Endothelial cell of umbilical vein (primary cell): Measurements from ENCODE around the gene KIF5C. TPM values are rescaled to one million over a fixed set of nuclear protein-coding genes. Genes with fewer than 3 reads are reported as not detected.

Experiments used
- BruUV-seq: library from RNA; stranded (reverse); fragments of 400-500 nt; replicated peaks from 2 replicates; lab custom pipeline; 2021; lab: Mats Ljungman, UMichigan
- CTCF ChIA-PET: fragments of 300-600, 350-600 bp; sonication (Branson Sonifier 250); formaldehyde crosslinking; loops from one replicate; lab custom pipeline; 2021; ENCODE audit warnings: antibody characterized with exemption, inconsistent platforms; lab: Charles Lee
- POLR2A ChIA-PET: fragments of 300-600, 350-600 bp; sonication (Branson Sonifier 250); formaldehyde crosslinking; loops from one replicate; lab custom pipeline; 2021; ENCODE audit warnings: antibody characterized with exemption, inconsistent platforms; lab: Charles Lee
- DNase-seq: peaks from one replicate; pipeline ENCODE4 v3.0.0-alpha.2; 2011; ENCODE audit warnings: low read depth, low spot score
- FAIRE-seq: peaks from 2 replicates; lab custom pipeline; 2011; peaks lifted over from hg19 to GRCh38; lab: Jason Lieb, UNC
- H2AFZ ChIP-seq: 2 replicates; pipeline ENCODE4 v1.6.0; 2012; ENCODE audit warnings: low read depth, low read length, control low read depth, inconsistent platforms
- H3K27ac ChIP-seq: 2 replicates; pipeline ENCODE4 v1.5.1; 2011; ENCODE audit warnings: low read depth, mild to moderate bottlenecking, control low read depth, low read length, moderate library complexity; ENCODE audit not compliant: insufficient read depth
- H3K27me3 ChIP-seq, 2 experiments: 2 replicates each; pipeline versions ENCODE4 v1.6.0 to v1.6.1; 2011; ENCODE audit warnings: low read length in 2 of 2, mixed read lengths in 1 of 2; ENCODE audit not compliant: control insufficient read depth in 2 of 2, insufficient read depth in 2 of 2
- H3K36me3 ChIP-seq, 2 experiments: 2 replicates in 1 of 2; 3 replicates in 1 of 2; pipeline ENCODE4 v1.5.1; 2011; ENCODE audit warnings: low read length in 2 of 2, mild to moderate bottlenecking in 1 of 2, moderate library complexity in 1 of 2; ENCODE audit not compliant: control insufficient read depth in 2 of 2, insufficient read depth in 2 of 2; ENCODE audit errors: extremely low read depth in 1 of 2
- H3K4me1 ChIP-seq: 3 replicates; pipeline ENCODE4 v1.5.1; 2011; ENCODE audit warnings: mild to moderate bottlenecking, low read length; ENCODE audit not compliant: control insufficient read depth, insufficient read depth; ENCODE audit errors: extremely low read depth
- H3K4me2 ChIP-seq: 2 replicates; pipeline ENCODE4 v1.6.1; 2011; ENCODE audit warnings: low read length, control low read depth, mixed read lengths; ENCODE audit not compliant: insufficient read depth
- H3K4me3 ChIP-seq, 3 experiments: fragments of 200-600 bp in 1 of 3; sonication (generic), shearing (Covaris generic) in 1 of 3; replicated peaks in 1 of 3; 2 replicates each; pipeline ENCODE4 v1.5.1; 2011 to 2016; ENCODE audit warnings: control low read depth in 3 of 3, low read length in 3 of 3, mild to moderate bottlenecking in 2 of 3, inconsistent platforms in 1 of 3, low read depth in 1 of 3, moderate library complexity in 1 of 3; ENCODE audit not compliant: insufficient read depth in 1 of 3
- H3K79me2 ChIP-seq: 2 replicates; pipeline ENCODE4 v1.6.0; 2012; ENCODE audit warnings: low read length, inconsistent platforms; ENCODE audit not compliant: control insufficient read depth, insufficient read depth
- H3K9ac ChIP-seq: replicated peaks from 2 replicates; pipeline ENCODE3; 2011; ENCODE audit warnings: low read length, control low read depth; ENCODE audit not compliant: insufficient read depth; ENCODE audit errors: extremely low read depth
- H3K9me1 ChIP-seq: replicated peaks from 3 replicates; pipeline ENCODE4 v1.6.0; 2011; ENCODE audit warnings: mild to moderate bottlenecking, low read length; ENCODE audit not compliant: control insufficient read depth, insufficient read depth; ENCODE audit errors: extremely low read depth
- H3K9me3 ChIP-seq: replicated peaks from 2 replicates; pipeline ENCODE4 v1.5.1; 2012; ENCODE audit warnings: low read length, inconsistent platforms; ENCODE audit not compliant: control insufficient read depth, insufficient read depth
- H4K20me1 ChIP-seq: replicated peaks from 2 replicates; pipeline ENCODE3; 2011; ENCODE audit warnings: mild to moderate bottlenecking, low read length; ENCODE audit not compliant: control insufficient read depth, insufficient read depth; ENCODE audit errors: extremely low read depth
- CTCF ChIP-seq, 2 donors: IDR thresholded peaks; 1 replicate in 1 of 2; 2 replicates in 1 of 2; pipeline ENCODE4 v1.5.1; 2011; ENCODE audit warnings: low read length in 2 of 2, mild to moderate bottlenecking in 2 of 2, moderate library complexity in 2 of 2, control low read depth in 1 of 2, inconsistent platforms in 1 of 2, low read depth in 1 of 2; ENCODE audit not compliant: insufficient read depth in 1 of 2; ENCODE audit errors: extremely low read depth in 1 of 2
- MAX ChIP-seq: IDR thresholded peaks from 2 replicates; pipeline ENCODE4 v1.6.1; 2011; ENCODE audit not compliant: insufficient read depth, insufficient read length
- POLR2A ChIP-seq: IDR thresholded peaks from 2 replicates; pipeline ENCODE4 v1.6.1; 2012; ENCODE audit warnings: low read depth, mild to moderate bottlenecking, control low read depth, low read length
- POLR2AphosphoS5 ChIP-seq: IDR thresholded peaks from 2 replicates; pipeline ENCODE4 v1.6.1; 2012; ENCODE audit warnings: low read depth, mild to moderate bottlenecking, control low read depth, low read length, moderate library complexity; ENCODE audit not compliant: insufficient read depth
- dilution Hi-C: fragments of 300-500 bp; cut with MboI; formaldehyde crosslinking; loops from one replicate; pipeline ENCODE4 v1.15.0; 2019; ENCODE audit warnings: low sequenced_read_pairs; ENCODE audit not compliant: extremely low pct_ligation_motif_present
- intact Hi-C: fragments of 100-400 bp; cut with micrococcal nuclease; formaldehyde crosslinking; loops from one replicate; pipeline ENCODE4 v1.10.0; 2022
- polyA plus RNA-seq, 4 experiments: library from polyadenylated mRNA; depleted of rRNA in 3 of 4; stranded (reverse) in 3 of 4; unstranded in 1 of 4; fragments of >200 nt; gene quantifications; 2 replicates each; pipeline versions ENCODE4 v1.2.1 to v1.2.3, GENCODE V29; 2011 to 2012; ENCODE audit warnings: missing spikeins in 1 of 4
- total RNA-seq: library from RNA; stranded (reverse); gene quantifications from 2 replicates; pipeline ENCODE4 v1.2.3, GENCODE V29; 2021

Gene KIF5C
- total and polyA plus RNA-seq, 2 donors (not counting 3 experiments of a cell fraction or from before 2014, with no cell fraction given), result 0.01 to 0.55 TPM

DNA sequence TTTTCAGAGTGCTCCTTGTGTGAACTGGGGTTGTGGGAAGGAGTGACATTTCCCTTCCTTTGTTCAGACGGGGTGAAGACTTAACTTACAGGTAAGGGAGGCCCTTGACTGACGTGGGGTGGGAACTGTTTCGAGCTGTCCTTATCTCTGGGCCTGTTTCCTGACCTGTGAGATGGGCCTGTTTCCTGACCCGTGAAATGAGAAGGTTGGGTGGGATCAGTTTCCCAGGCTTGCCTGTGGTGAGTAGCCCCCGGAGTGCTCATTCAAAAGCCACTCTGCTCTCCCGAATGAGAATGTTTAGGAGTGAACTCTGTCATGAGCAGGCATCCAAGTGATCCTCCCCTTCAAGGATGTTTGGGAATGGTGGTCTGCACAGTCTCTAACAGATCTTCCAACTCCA lies 159.4 kb downstream of the KIF5C start:
- no peak for TF ChIP-seq MAX
- TF ChIP-seq CTCF (IDR thresholded peaks at IDR 0.05; ENCODE audit: extremely low read depth in 1 of 2, insufficient read depth in 1 of 2, low read depth in 1 of 2, low read length in 2 of 2), result no peak
- no peak for TF ChIP-seq POLR2AphosphoS5
- no peak for TF ChIP-seq POLR2A
- H3K27me3 ChIP-seq, result peaks cover 17 to 20% of the 10 kb centered on the region in 2 experiments
- POLR2A ChIA-PET, result no interaction called here
- no peaks in the 10 kb centered on the region for H3K9me1 ChIP-seq
- H2AFZ ChIP-seq, result no peak overlapping the region
- CTCF ChIA-PET, result no interaction called here
- intact Hi-C loops, result no loop called here
- DNase-seq, result no peak
- H3K27ac ChIP-seq, result no peak overlapping the region
- H3K36me3 ChIP-seq, result no peaks in the 10 kb centered on the region
- no peaks in the 10 kb centered on the region for H3K9me3 ChIP-seq
- no peak overlapping the region for H3K4me2 ChIP-seq
- dilution Hi-C loops, result no loop called here
- no peaks in the 10 kb centered on the region for H3K4me1 ChIP-seq
- no peaks in the 10 kb centered on the region for H4K20me1 ChIP-seq
- H3K4me3 ChIP-seq, result no peak overlapping the region
- FAIRE-seq, result no peak
- H3K79me2 ChIP-seq, result no peaks in the 10 kb centered on the region
- no TSS peak for BruUV-seq
- H3K9ac ChIP-seq, result no peak overlapping the region
